ENCODE data around the gene GPR107. TPM values are rescaled to one million over a fixed set of nuclear protein-coding genes. Genes with fewer than 3 reads are reported as not detected.
"Not testable (repeated sequence)": the region's sequence is repeated elsewhere in the genome, so short reads cannot be mapped to it uniquely, and the experiment has no call there.

GPR107 gene
- total RNA-seq (2014; rRNA removed; shearing (Covaris generic)) = 13.0 and 18.0 TPM in 2 replicates

DNA sequence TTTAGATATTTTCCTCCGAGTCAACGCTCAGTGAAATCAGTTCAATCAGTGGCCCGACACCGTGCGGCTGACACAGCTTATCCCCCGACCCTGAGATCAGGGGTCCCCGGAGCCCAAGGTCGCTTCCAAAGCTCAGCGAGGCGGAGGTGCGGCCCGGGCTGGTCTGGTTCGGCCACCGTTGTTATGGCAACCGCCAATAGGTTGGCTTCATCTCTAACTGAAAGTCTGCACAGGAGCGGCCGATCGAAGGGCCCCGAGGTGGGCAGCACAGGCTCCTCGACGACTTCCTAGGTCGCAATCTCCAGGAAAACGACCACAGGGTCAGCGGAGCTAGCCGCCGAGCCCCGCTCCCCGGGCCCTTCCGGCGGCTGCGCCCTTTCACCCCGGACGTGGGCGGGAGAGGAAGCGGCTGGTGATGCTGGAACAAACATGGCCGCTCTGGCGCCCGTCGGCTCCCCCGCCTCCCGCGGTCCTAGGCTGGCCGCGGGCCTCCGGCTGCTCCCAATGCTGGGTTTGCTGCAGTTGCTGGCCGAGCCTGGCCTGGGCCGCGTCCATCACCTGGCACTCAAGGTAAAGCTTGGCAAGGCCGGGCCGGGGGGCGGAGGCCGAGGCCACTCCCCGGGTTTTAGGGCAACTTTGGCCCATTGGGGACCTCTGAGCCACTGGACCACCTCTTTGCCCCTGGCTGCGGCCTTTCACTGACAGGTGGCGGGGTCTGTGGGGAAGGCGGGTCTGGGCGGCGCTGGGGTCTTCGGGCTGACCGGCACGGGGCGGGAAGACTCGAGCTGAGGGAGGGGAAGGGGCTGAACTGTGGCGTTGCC lies at the start of gene GPR107:
Gene GPR107, plus strand, starts transcription at position 403 of the 821 bp plus-strand sequence. Its CDS starts 27 bp downstream, at position 430.
- no peaks in the 10 kb centered on the region for H3K27me3 ChIP-seq (ENCODE audit: control insufficient read depth, insufficient read depth, low read length)
- H3K4me3 ChIP-seq (ENCODE audit: insufficient read depth, low read depth, low read length) = peak within 1 kb of the TSS; percentile 71
- no peaks in the 10 kb centered on the region for H3K36me3 ChIP-seq (replicated peaks; ENCODE audit: control insufficient read depth, insufficient read depth, low read length)
- DNase-seq = peak; percentile 96

DNA sequence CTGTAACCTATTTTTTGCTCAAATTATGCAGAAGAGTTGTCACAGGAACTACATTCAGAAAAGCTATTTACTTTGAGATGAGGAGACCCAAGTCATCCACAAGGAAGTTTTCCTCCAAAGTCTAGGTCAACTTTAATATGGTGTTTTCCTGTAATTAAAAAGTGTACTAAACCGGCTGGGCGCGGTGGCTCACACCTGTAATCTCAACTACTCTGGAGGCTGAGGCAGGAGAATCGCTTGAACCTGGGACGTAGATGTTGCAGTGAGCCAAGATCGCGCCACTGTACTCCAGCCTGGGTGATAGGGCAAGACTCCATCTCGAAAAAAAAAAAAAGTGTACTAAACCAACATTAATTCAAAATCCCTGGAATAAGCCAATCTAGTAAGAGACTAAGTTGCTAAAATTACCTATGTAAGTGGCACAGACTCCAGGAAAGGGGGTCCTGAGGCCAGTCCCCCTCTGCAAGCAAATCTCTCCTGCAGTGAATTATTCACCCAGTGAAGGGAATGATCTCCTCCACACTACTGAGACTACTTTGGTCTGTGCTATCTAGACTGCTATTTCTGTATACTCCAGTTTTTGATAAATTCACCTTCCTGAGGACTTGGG lies 49.7 kb upstream of the GPR107 start:
- no peak for DNase-seq
- no peak overlapping the region for H3K4me3 ChIP-seq (ENCODE audit: insufficient read depth, low read depth, low read length)
- no peaks in the 10 kb centered on the region for H3K36me3 ChIP-seq (replicated peaks; ENCODE audit: control insufficient read depth, insufficient read depth, low read length)
- H3K27me3 ChIP-seq (ENCODE audit: control insufficient read depth, insufficient read depth, low read length) = no peaks in the 10 kb centered on the region

DNA sequence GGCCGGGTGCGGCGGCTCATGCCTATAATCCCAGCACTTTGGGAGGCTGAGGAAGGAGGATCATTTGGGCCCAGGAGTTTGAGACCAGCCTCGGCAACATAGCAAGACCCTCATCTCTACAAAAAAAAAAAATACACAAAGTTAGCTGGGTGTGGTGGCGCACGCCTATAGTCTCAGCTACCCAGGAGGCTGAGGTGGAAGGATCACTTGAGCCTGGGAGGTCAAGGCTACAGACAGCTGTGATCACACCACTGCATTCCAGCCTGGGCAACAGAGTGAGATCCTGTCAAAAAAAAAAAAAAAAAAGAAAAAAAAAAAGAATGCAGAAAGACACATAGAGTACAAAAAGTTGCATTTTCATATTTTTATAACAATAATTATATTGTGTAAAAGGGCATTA lies 46.8 kb upstream of the GPR107 start:
- not testable (repeated sequence) for H3K4me3 ChIP-seq (ENCODE audit: insufficient read depth, low read depth, low read length); H3K27me3 ChIP-seq (ENCODE audit: control insufficient read depth, insufficient read depth, low read length); DNase-seq; H3K36me3 ChIP-seq (replicated peaks; ENCODE audit: control insufficient read depth, insufficient read depth, low read length)

DNA sequence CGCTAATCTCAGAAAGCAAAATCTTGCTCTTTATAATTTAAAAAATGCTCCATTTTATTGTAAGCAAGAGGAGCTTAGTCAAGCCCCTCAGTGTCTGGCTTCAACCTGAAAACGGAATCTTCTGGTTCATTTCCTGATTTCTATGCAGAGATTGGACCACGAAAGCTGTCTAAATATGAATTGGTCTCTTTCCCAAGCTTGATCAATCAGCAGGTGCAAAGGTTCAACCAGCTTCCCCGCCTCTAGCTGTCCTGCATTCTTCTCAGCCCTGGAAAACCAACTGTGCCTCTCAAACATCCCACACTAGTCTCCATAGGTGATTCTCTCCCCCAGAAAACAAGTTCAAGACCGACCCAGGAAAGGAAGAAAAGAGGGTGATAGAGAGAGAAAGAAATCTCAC lies 45.2 kb upstream of the GPR107 start:
- H3K4me3 ChIP-seq (ENCODE audit: insufficient read depth, low read depth, low read length) = no peak overlapping the region
- H3K36me3 ChIP-seq (replicated peaks; ENCODE audit: control insufficient read depth, insufficient read depth, low read length) = no peaks in the 10 kb centered on the region
- no peaks in the 10 kb centered on the region for H3K27me3 ChIP-seq (ENCODE audit: control insufficient read depth, insufficient read depth, low read length)
- no peak for DNase-seq

DNA sequence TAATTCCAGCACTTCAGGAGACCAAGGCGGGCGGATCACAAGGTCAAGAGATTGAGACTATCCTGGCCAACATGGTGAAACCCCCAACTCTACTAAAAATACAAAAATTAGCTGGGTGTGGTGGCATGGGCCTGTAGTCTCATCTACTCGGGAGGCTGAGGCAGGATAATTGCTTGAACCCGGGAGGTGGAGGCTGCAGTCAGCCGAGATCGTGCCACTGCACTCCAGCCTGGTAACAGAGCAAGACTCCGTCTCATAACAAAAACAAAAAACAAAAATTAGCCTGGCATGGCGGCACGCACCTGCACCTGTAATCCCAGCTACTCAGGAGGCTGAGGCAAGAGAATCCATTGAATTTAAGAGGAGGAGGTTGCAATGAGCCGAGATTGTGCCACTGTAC lies 44.2 kb upstream of the GPR107 start:
- not testable (repeated sequence) for H3K4me3 ChIP-seq (ENCODE audit: insufficient read depth, low read depth, low read length); H3K36me3 ChIP-seq (replicated peaks; ENCODE audit: control insufficient read depth, insufficient read depth, low read length); H3K27me3 ChIP-seq (ENCODE audit: control insufficient read depth, insufficient read depth, low read length); DNase-seq

DNA sequence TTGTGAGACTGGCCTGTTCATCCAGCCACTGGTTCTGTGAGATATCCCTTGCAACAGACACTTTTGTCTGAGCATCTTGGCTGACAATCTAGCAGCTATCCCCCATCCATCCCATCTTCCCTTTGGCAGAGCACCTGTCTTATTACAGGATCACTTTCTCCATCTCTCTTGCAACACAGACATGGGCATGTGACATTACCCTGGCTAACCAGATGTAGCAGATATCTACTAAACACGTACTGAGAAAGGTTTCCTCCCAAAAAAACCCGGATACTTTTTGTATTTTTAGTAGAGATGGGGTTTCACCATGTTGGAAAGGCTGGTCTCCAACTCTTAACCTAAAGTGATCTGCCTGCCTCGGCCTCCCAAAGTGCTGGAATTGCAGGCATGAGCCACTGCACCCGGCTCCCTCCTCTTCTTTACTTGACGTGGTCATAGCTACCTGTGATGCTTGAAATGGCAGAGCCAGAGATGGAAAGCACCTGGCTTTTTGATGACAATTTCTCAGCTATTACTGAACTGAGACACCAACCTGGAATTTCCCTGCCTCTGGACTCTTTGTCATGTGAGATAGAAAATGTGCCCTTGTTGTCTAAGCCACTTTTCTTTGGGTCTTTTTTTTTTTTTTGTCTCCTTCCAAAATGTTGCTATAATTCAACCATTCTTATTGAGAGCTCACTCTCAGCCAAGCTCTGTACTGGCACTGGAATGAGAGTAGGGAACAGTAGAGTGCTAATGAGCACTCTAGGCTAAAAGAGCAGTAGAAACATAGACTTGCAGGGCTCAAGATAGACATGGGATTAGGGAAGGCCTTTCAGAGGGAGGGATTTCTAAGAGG lies 43.3 kb upstream of the GPR107 start:
- no peak for DNase-seq
- no peak overlapping the region for H3K4me3 ChIP-seq (ENCODE audit: insufficient read depth, low read depth, low read length)
- no peaks in the 10 kb centered on the region for H3K36me3 ChIP-seq (replicated peaks; ENCODE audit: control insufficient read depth, insufficient read depth, low read length)
- no peaks in the 10 kb centered on the region for H3K27me3 ChIP-seq (ENCODE audit: control insufficient read depth, insufficient read depth, low read length)

DNA sequence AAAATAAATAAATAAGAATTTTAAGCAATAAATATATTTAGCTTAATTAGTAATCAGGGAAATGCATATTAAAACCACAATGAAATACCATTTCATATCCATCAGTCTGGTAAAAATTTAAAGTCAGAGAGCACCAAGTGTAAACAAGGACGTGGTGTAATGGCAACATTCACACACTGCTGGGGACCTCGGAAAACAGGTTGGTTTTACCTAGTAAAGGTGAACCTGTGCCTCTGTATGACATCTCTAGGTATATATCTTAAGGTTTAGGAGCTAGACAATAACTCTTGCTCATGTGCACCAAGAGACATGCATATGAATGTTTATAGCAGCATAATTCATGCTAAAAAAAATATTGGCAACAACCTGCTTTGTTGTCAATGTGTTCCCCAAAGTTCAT lies 40.4 kb upstream of the GPR107 start:
- H3K4me3 ChIP-seq (ENCODE audit: insufficient read depth, low read depth, low read length) = no peak overlapping the region
- H3K36me3 ChIP-seq (replicated peaks; ENCODE audit: control insufficient read depth, insufficient read depth, low read length) = no peaks in the 10 kb centered on the region
- no peaks in the 10 kb centered on the region for H3K27me3 ChIP-seq (ENCODE audit: control insufficient read depth, insufficient read depth, low read length)
- no peak for DNase-seq

DNA sequence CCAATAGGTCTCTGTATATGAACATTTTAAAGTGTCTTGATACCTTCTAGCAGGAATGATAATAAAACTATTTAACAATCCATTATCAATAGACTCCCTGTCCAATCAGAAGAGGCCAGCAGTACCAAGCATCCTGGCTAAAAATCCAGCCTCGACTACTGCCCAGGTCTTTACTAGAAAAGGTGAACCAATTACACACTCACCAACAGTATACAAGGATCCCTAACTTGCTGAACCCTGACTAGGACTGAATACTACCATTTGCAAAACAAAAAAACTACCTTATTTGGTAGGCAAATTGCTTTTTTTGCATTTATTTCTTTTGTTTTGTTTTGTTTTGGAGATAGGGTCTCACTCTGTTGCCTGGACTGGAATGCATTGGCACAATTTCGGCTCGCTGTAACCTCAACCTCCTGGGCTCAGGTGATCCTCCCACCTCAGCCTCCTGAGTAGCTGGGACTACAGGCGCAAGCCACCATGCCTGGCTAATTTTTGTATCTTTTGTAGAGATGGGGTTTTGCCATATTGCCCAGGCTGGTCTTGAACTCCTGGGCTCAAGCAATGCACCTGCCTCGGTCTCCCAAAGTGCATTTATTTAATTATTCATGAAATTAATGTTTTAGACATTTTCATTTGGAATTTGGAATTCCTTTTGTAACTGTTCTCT lies 38.2 kb upstream of the GPR107 start:
- DNase-seq = no peak
- Histone ChIP-seq H3K4me3 (ENCODE audit: insufficient read depth, low read depth, low read length) (no peak overlapping the region), H3K27me3 (ENCODE audit: control insufficient read depth, insufficient read depth, low read length) (no peaks in the 10 kb centered on the region), H3K36me3 (replicated peaks; ENCODE audit: control insufficient read depth, insufficient read depth, low read length) (no peaks in the 10 kb centered on the region)

DNA sequence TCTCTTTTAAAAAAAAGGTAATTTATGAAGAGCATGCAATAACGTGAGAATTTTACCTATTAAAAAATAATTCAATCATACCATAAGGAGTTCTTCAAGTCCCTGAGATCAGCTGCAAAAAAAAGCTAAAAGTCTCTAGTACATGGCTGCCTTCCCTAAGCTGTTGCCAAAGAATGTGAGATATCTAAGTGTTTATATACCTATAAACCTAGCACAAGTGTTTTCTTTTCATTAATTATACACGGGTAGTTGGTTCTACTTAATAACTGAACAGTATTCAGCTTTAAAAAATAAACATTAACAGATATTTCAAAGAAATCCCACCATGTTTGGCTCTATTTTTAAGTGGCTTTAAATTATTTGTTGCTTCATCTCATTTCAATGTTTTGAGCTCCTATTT lies 36.6 kb upstream of the GPR107 start:
- Histone ChIP-seq H3K4me3 (ENCODE audit: insufficient read depth, low read depth, low read length) (no peak overlapping the region), H3K27me3 (ENCODE audit: control insufficient read depth, insufficient read depth, low read length) (no peaks in the 10 kb centered on the region), H3K36me3 (replicated peaks; ENCODE audit: control insufficient read depth, insufficient read depth, low read length) (no peaks in the 10 kb centered on the region)
- no peak for DNase-seq

DNA sequence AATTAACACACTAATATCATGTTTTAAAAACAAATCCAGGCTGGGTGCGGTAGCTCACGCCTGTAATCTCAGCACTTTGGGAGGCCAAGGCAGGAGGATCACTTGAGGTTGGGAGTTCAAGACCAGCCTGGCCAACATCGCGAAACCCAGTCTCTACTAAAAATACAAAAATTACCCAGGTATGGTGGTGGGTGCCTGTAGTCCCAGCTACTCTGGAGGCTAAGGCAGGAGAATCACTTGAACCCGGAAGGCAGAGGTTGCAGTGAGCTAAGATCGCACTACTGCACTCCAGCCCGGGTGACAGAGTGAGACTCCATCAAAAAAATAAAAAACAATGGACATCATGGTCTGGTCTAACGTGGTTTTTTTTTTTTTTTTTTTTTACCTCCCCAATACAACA lies 36.2 kb upstream of the GPR107 start:
- not testable (repeated sequence) for H3K36me3 ChIP-seq (replicated peaks; ENCODE audit: control insufficient read depth, insufficient read depth, low read length); H3K27me3 ChIP-seq (ENCODE audit: control insufficient read depth, insufficient read depth, low read length); DNase-seq; H3K4me3 ChIP-seq (ENCODE audit: insufficient read depth, low read depth, low read length)

DNA sequence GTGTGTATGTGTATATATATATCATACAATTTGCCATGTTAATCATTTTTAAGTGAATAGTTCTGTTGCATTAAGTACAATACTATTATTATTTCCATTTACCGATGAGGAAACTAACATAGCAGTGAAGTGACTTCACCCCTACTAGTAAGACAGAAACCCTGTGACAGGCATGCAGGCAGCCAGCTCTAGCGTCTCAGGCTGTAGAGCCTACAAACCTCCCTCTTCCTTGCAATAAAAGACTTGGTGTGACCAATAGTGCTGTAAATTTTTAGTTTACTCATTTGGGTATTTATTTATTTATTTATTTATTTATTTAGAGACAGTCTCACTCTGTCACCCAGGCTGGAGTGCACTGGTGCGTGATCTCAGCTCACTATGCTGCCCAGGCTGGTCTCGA lies 35.4 kb upstream of the GPR107 start:
- no peaks in the 10 kb centered on the region for H3K27me3 ChIP-seq (ENCODE audit: control insufficient read depth, insufficient read depth, low read length)
- no peak overlapping the region for H3K4me3 ChIP-seq (ENCODE audit: insufficient read depth, low read depth, low read length)
- H3K36me3 ChIP-seq (replicated peaks; ENCODE audit: control insufficient read depth, insufficient read depth, low read length) = no peaks in the 10 kb centered on the region
- no peak for DNase-seq

DNA sequence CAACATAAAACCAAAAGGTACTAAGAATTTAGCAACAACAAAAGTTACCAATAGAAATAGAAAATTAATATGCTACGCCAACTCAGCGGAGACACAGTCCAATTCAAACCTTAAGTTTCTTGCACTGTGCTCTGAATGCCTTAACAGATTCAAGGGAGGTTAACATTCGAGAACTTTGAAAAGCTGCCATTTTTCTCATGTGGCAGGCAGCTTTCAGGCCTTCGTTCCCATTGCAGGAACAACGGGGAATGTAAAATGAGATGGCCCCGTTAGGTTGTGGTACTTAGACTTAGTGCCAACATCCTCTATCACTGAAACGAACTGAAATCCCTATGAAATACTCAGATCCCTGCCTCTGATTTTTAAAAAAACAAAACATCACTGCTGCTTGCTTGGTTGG lies 33.1 kb upstream of the GPR107 start:
- no peak for DNase-seq
- no peak overlapping the region for H3K4me3 ChIP-seq (ENCODE audit: insufficient read depth, low read depth, low read length)
- no peaks in the 10 kb centered on the region for H3K36me3 ChIP-seq (replicated peaks; ENCODE audit: control insufficient read depth, insufficient read depth, low read length)
- no peaks in the 10 kb centered on the region for H3K27me3 ChIP-seq (ENCODE audit: control insufficient read depth, insufficient read depth, low read length)

DNA sequence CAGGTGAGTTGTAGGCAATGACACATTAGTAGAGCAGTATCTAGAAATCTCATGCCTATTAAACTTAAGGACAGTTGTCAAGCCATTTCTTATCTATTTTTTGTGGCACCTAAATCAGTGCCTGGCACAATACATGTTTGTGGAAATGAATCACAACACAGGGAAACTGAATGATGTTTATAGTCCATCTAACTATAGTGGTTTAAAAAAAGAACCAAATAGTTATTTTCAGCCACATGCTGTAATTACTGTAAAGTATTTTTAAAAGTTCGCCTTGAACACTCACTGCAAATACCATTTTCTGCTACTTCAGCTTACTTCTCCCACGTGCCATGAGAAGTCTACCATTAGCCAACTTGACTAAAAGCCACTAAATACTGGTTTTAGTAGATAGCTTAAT lies 32.6 kb upstream of the GPR107 start:
- H3K36me3 ChIP-seq (replicated peaks; ENCODE audit: control insufficient read depth, insufficient read depth, low read length) = no peaks in the 10 kb centered on the region
- H3K4me3 ChIP-seq (ENCODE audit: insufficient read depth, low read depth, low read length) = no peak overlapping the region
- no peaks in the 10 kb centered on the region for H3K27me3 ChIP-seq (ENCODE audit: control insufficient read depth, insufficient read depth, low read length)
- DNase-seq = no peak

DNA sequence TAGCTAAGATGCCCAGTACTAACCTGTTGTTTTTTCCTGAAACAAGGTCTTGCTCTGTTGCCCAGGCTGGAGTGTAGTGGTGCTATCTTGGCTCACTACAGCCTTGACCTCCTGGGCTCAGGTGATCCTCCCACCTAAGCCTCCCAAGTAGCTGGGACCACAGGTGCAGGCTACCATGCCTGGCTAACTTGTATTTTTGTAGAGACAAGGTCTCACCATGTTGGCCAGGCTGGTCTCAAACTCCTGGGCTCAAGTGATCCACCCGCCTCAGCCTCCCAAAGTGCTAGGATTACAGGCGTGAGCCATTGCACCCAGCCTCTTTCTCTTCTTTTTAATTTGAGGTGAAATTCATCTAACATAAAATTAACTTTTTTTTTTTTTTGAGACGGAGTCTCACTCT lies 31.9 kb upstream of the GPR107 start:
- not testable (repeated sequence) for H3K27me3 ChIP-seq (ENCODE audit: control insufficient read depth, insufficient read depth, low read length); DNase-seq; H3K4me3 ChIP-seq (ENCODE audit: insufficient read depth, low read depth, low read length); H3K36me3 ChIP-seq (replicated peaks; ENCODE audit: control insufficient read depth, insufficient read depth, low read length)

Measured in H7 (cell line).